Peyer's patch (tissue), 4 donors: ENCODE results near the gene PDE6A.

Experiments
- CTCF ChIP-seq, 6 experiments: fragments of 450-650 bp in 4 of 6; fragments of 200-600 bp in 2 of 6; sonication (generic) in 1 of 6; IDR thresholded peaks; one replicate each; pipeline ENCODE4 v1.5.1; 2017 to 2019; ENCODE audit warnings: antibody characterized with exemption in 6 of 6, mild to moderate bottlenecking in 3 of 6, moderate library complexity in 1 of 6
- POLR2A ChIP-seq, 2 donors: fragments of 450-650 bp; IDR thresholded peaks; one replicate each; pipeline ENCODE4 v1.5.1; 2017; ENCODE audit warnings: antibody characterized with exemption in 2 of 2, mild to moderate bottlenecking in 2 of 2, moderate library complexity in 2 of 2

GRCh38 chr5:149841851-149842793, 102.5 kb downstream of the PDE6A start:
- TF ChIP-seq CTCF (IDR thresholded peaks at IDR 0.05) (no peak), POLR2A (IDR thresholded peaks at IDR 0.05) (no peak)
